HEK293 (cell line): ENCODE results near the gene ERI3.
A peak's percentile ranks its signal among the peaks of the same experiment; 100 is the strongest.

Experiments used
- CTCF ChIA-PET: fragments of 350-600 bp; formaldehyde crosslinking; extraction: SDS; loops from one replicate; lab custom pipeline; 2021; ENCODE audit warnings: antibody characterized with exemption; lab: Yijun Ruan, JAX
- POLR2A ChIA-PET: fragments of 300-600 bp; formaldehyde crosslinking; extraction: SDS; loops from one replicate; lab custom pipeline; 2020; ENCODE audit warnings: antibody characterized with exemption, inconsistent platforms; lab: Yijun Ruan, JAX
- H3K27ac ChIP-seq: fragments of 200-500 bp; sonication (Bioruptor generic); 2 replicates; pipeline ENCODE4 v1.5.1; 2014; ENCODE audit warnings: low read depth, low read length, control low read depth, inconsistent platforms; ENCODE audit errors: extremely low read depth
- H3K36me3 ChIP-seq, 2 experiments: fragments of 200-500 bp in 1 of 2; sonication (Bioruptor generic) in 1 of 2; 1 replicate in 1 of 2; 2 replicates in 1 of 2; pipeline ENCODE4 v1.5.1; 2014 to 2017; ENCODE audit warnings: inconsistent platforms in 2 of 2, low read length in 2 of 2; ENCODE audit not compliant: control insufficient read depth in 2 of 2, insufficient read depth in 1 of 2
- H3K4me1 ChIP-seq: fragments of 200-500 bp; sonication (Bioruptor generic); 2 replicates; pipeline ENCODE4 v1.5.1; 2014; ENCODE audit warnings: mild to moderate bottlenecking, low read length, inconsistent platforms; ENCODE audit not compliant: control insufficient read depth, insufficient read depth
- H3K4me3 ChIP-seq: 2 replicates; pipeline ENCODE4 v1.5.1; 2011; ENCODE audit warnings: low read depth, mild to moderate bottlenecking, control low read depth, low read length, moderate library complexity
- H3K9me3 ChIP-seq: fragments of 200-500 bp; sonication (Bioruptor generic); 2 replicates; pipeline ENCODE4 v1.5.1; 2014; ENCODE audit warnings: low read depth, low read length, inconsistent platforms; ENCODE audit not compliant: control insufficient read depth, insufficient read depth
- FEZF1 ChIP-seq: fragments of 450-650 bp; formaldehyde crosslinking; IDR thresholded peaks from 2 replicates; pipeline ENCODE4 v1.5.1; 2016; ENCODE audit warnings: missing biosample characterization, missing genetic modification characterization
- KLF16 ChIP-seq: fragments of 450-650 bp; formaldehyde crosslinking; IDR thresholded peaks from 2 replicates; pipeline ENCODE4 v1.5.1; 2017; ENCODE audit warnings: missing biosample characterization, missing genetic modification characterization
- KLF9 ChIP-seq: fragments of 450-650 bp; formaldehyde crosslinking; IDR thresholded peaks from 2 replicates; pipeline ENCODE4 v1.5.1; 2016; ENCODE audit warnings: missing biosample characterization, missing genetic modification characterization, low read depth
- REPIN1 ChIP-seq: fragments of 450-650 bp; formaldehyde crosslinking; IDR thresholded peaks from 2 replicates; pipeline ENCODE4 v1.5.1; 2017; ENCODE audit warnings: missing biosample characterization, missing genetic modification characterization, low read depth
- WT1 ChIP-seq: fragments of 450-650 bp; formaldehyde crosslinking; IDR thresholded peaks from 2 replicates; pipeline ENCODE4 v1.5.1; 2016; ENCODE audit warnings: missing biosample characterization, missing genetic modification characterization
- ZNF132 ChIP-seq: fragments of 450-650 bp; formaldehyde crosslinking; IDR thresholded peaks from 2 replicates; pipeline ENCODE4 v1.5.1; 2017; ENCODE audit warnings: missing biosample characterization, missing genetic modification characterization, borderline replicate concordance
- ZNF169 ChIP-seq: fragments of 450-650 bp; formaldehyde crosslinking; IDR thresholded peaks from 2 replicates; pipeline ENCODE4 v1.5.1; 2016; ENCODE audit warnings: missing biosample characterization, missing genetic modification characterization
- ZNF24 ChIP-seq: fragments of 450-650 bp; formaldehyde crosslinking; IDR thresholded peaks from 2 replicates; pipeline ENCODE4 v1.5.1; 2016; ENCODE audit warnings: missing biosample characterization, missing genetic modification characterization
- ZNF266 ChIP-seq: fragments of 450-650 bp; formaldehyde crosslinking; IDR thresholded peaks from 2 replicates; pipeline ENCODE4 v1.5.1; 2016; ENCODE audit warnings: missing biosample characterization, missing genetic modification characterization, low read depth
- ZNF426 ChIP-seq: fragments of 450-650 bp; formaldehyde crosslinking; IDR thresholded peaks from 2 replicates; pipeline ENCODE4 v1.5.1; 2017; ENCODE audit warnings: missing biosample characterization, missing genetic modification characterization, mild to moderate bottlenecking, inconsistent platforms, moderate library complexity
- ZNF510 ChIP-seq: fragments of 450-650 bp; formaldehyde crosslinking; IDR thresholded peaks from 2 replicates; pipeline ENCODE4 v1.5.1; 2018; ENCODE audit warnings: mild to moderate bottlenecking, missing genetic modification characterization, missing biosample characterization; ENCODE audit not compliant: insufficient replicate concordance
- ZNF544 ChIP-seq: fragments of 450-650 bp; formaldehyde crosslinking; IDR thresholded peaks from 2 replicates; pipeline ENCODE4 v1.5.0; 2017; ENCODE audit warnings: missing biosample characterization, missing genetic modification characterization
- ZNF549 ChIP-seq: fragments of 450-650 bp; IDR thresholded peaks from 2 replicates; pipeline ENCODE4 v1.5.1; 2018; ENCODE audit warnings: missing biosample characterization, missing genetic modification characterization, mild to moderate bottlenecking, inconsistent platforms, moderate library complexity
- ZNF610 ChIP-seq: fragments of 450-650 bp; formaldehyde crosslinking; IDR thresholded peaks from 2 replicates; pipeline ENCODE4 v1.5.1; 2016; ENCODE audit warnings: missing biosample characterization, missing genetic modification characterization, borderline replicate concordance
- ZNF621 ChIP-seq: fragments of 450-650 bp; formaldehyde crosslinking; IDR thresholded peaks from 2 replicates; pipeline ENCODE4 v1.5.1; 2017; ENCODE audit warnings: missing biosample characterization, missing genetic modification characterization
- ZNF792 ChIP-seq: fragments of 450-650 bp; formaldehyde crosslinking; IDR thresholded peaks from 2 replicates; pipeline ENCODE4 v1.5.1; 2016; ENCODE audit warnings: missing biosample characterization, missing genetic modification characterization
- ZSCAN16 ChIP-seq: fragments of 450-650 bp; formaldehyde crosslinking; IDR thresholded peaks from 2 replicates; pipeline ENCODE4 v1.5.1; 2016; ENCODE audit warnings: missing biosample characterization, missing genetic modification characterization
- TF ChIP-seq, protein P1 (sequence below): sonication (generic); formaldehyde crosslinking; IDR thresholded peaks from 2 replicates; pipeline ENCODE4 v1.8.1; 2022; ENCODE audit warnings: mild to moderate bottlenecking, moderate library complexity, missing genetic modification reagents
- TF ChIP-seq, protein P2 (sequence below): fragments of 450-650 bp; IDR thresholded peaks from 2 replicates; pipeline ENCODE4 v1.5.1; 2018; ENCODE audit warnings: missing biosample characterization, mild to moderate bottlenecking, missing genetic modification characterization
- TF ChIP-seq, protein P3 (sequence below): fragments of 450-650 bp; formaldehyde crosslinking; IDR thresholded peaks from 2 replicates; pipeline ENCODE4 v1.5.1; 2016; ENCODE audit warnings: missing biosample characterization, missing genetic modification characterization

The ERI3 gene

DNA sequence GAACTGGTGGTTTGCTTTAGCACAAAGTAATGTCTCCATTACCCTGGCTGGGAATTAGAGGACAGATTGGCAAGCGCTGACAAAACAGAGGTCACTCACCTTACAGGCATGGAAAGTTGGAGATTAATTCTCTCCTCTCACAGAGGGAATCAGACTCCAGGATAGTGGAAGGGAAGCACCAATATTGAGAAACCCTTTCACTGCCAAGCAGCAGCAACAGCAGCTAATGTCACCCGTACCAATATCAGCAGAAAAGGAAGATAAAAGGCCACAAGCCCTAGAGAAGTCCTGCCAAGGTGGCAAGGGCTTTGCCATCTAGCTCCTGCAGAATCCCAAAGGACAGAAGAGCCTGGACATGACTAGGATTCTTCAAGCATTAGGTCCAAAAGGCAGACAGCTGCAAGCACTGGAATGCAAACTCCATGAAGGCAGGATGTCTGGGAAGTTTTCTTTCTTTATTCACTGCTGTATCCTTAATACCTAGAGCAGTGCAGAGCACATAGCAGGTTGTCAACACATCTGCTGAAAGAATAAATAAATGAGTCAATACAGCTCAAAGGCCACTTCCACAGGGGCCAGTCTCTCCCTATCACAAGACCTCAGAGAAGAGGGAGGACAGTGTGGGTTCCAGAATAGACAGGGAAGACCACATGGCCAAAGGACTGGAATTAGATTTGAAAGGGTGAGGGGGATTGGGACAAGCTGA, 57.2 kb downstream of the ERI3 start (continued):
- TF ChIP-seq KLF9 (tag by site-specific recombination), result no peak
- TF ChIP-seq ZNF610, result no peak
- TF ChIP-seq ZNF24 (tag by site-specific recombination), result no peak
- TF ChIP-seq ZSCAN16, result no peak
- no peak for TF ChIP-seq ZNF132 (tag by site-specific recombination)
- TF ChIP-seq ZNF169 (tag by site-specific recombination), result no peak
- TF ChIP-seq, protein P1, sequence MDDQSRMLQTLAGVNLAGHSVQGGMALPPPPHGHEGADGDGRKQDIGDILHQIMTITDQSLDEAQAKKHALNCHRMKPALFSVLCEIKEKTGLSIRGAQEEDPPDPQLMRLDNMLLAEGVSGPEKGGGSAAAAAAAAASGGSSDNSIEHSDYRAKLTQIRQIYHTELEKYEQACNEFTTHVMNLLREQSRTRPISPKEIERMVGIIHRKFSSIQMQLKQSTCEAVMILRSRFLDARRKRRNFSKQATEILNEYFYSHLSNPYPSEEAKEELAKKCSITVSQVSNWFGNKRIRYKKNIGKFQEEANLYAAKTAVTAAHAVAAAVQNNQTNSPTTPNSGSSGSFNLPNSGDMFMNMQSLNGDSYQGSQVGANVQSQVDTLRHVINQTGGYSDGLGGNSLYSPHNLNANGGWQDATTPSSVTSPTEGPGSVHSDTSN (CRISPR knock-in tag), result no peak
- TF ChIP-seq ZNF510, result no peak

DNA sequence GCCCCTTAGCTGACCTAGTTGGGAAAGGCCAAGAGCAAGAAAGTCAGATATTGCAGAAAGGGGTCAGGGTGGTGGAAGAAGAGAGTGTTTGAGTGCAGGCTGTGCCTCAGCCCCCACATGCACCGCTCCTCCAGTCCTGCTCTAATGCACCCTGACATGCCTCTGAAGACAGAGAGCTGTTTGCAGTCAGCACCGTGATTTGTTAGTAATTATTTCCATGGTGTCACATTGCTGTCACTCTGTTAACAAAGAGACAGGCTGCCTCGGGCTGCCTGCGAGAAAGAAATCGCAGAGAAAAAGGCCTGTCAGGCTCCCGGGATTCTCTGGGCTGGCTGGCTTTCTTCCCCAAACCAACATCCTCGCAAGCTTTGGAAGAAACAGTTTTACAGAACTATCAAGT, 58.3 kb downstream of the ERI3 start:
- POLR2A ChIA-PET, result no interaction called here
- peaks cover 4 to 95% of the 10 kb centered on the region in 2 experiments; a peak in 2 of 3 replicates for H3K36me3 ChIP-seq
- CTCF ChIA-PET, result no interaction called here
- no peak overlapping the region for H3K4me3 ChIP-seq
- no peaks in the 10 kb centered on the region for H3K4me1 ChIP-seq
- H3K9me3 ChIP-seq, result no peaks in the 10 kb centered on the region
- no peak for TF ChIP-seq KLF16 (tag by site-specific recombination)
- TF ChIP-seq ZNF792 (tag by site-specific recombination), result no peak
- TF ChIP-seq REPIN1, result no peak
- TF ChIP-seq, protein P2, sequence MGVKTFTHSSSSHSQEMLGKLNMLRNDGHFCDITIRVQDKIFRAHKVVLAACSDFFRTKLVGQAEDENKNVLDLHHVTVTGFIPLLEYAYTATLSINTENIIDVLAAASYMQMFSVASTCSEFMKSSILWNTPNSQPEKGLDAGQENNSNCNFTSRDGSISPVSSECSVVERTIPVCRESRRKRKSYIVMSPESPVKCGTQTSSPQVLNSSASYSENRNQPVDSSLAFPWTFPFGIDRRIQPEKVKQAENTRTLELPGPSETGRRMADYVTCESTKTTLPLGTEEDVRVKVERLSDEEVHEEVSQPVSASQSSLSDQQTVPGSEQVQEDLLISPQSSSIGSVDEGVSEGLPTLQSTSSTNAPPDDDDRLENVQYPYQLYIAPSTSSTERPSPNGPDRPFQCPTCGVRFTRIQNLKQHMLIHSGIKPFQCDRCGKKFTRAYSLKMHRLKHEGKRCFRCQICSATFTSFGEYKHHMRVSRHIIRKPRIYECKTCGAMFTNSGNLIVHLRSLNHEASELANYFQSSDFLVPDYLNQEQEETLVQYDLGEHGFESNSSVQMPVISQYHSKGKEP (tag by site-specific recombination), result no peak
- TF ChIP-seq ZNF544 (tag by site-specific recombination), result no peak
- no peak for TF ChIP-seq FEZF1 (tag by site-specific recombination)
- TF ChIP-seq, all 188 proteins: peak for 0
- no peak overlapping the region for H3K27ac ChIP-seq

DNA sequence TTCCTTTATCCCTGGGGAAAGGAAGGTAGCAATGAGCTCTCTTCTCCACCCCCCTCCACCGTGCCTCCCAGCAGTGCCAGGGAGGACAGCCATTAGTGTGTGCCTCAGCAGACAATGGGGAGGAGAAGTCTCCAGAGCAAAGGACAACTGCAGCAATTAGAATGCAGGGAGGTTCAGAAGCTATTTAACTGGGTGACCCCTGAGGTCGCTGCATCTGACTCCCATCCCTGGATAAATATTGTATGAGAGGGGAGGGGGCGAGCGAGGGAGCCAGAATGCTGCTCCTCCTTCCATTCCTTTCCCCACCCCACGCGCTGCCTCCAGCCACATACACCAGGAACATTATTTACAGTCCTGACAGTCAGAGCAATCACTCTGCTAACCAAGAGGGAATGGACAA, 59.0 kb downstream of the ERI3 start:
- POLR2A ChIA-PET, result no interaction called here

DNA sequence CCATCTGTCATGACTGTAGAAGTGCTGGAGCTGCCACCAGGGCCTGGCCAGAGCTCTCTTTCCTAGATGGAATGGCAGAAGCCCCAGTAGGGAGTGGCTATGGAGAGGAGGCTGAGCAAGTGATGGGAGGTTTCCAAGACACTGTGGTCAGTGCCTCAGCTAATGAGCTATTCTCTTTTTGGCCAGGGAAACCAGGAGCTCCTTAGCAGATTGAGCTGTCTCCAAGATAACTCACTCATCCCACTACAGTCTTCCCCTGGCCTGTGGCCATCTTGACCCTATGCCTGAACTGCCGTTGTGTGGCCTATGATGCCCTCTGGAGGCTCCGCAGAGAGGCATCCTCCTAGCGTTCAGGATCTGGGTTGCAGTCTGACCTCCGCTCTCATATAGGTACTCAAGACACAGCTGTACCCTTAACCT, 60.5 kb downstream of the ERI3 start:
- POLR2A ChIA-PET, result no interaction called here
- H3K4me1 ChIP-seq, result no peaks in the 10 kb centered on the region
- no peak overlapping the region for H3K4me3 ChIP-seq
- no peak for TF ChIP-seq ZNF426 (tag by site-specific recombination)
- TF ChIP-seq ZNF621 (tag by site-specific recombination), result no peak
- TF ChIP-seq ZNF549 (tag by site-specific recombination), result no peak
- TF ChIP-seq, protein P3, sequence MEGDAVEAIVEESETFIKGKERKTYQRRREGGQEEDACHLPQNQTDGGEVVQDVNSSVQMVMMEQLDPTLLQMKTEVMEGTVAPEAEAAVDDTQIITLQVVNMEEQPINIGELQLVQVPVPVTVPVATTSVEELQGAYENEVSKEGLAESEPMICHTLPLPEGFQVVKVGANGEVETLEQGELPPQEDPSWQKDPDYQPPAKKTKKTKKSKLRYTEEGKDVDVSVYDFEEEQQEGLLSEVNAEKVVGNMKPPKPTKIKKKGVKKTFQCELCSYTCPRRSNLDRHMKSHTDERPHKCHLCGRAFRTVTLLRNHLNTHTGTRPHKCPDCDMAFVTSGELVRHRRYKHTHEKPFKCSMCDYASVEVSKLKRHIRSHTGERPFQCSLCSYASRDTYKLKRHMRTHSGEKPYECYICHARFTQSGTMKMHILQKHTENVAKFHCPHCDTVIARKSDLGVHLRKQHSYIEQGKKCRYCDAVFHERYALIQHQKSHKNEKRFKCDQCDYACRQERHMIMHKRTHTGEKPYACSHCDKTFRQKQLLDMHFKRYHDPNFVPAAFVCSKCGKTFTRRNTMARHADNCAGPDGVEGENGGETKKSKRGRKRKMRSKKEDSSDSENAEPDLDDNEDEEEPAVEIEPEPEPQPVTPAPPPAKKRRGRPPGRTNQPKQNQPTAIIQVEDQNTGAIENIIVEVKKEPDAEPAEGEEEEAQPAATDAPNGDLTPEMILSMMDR (tag by site-specific recombination), result peak; percentile 75
- no peak overlapping the region for H3K27ac ChIP-seq
- CTCF ChIA-PET, result interaction anchor here (0.7 to 1.9 kb wide), 8 partner anchors 22 to 358 kb away, joined by 3 to 9 read pairs (median 3); no protein-coding TSS in a partner anchor
- no peaks in the 10 kb centered on the region for H3K9me3 ChIP-seq
- H3K36me3 ChIP-seq, result peaks cover 4 to 96% of the 10 kb centered on the region in 2 experiments; a peak in 2 of 3 replicates

More for the DNA sequence above, 59.0 kb downstream of the ERI3 start:
- Histone ChIP-seq H3K27ac (no peak overlapping the region), H3K4me3 (no peak overlapping the region), H3K9me3 (no peaks in the 10 kb centered on the region), H3K4me1 (no peaks in the 10 kb centered on the region), H3K36me3 (peaks cover 4 to 95% of the 10 kb centered on the region in 2 experiments; a peak in 2 of 3 replicates)
- peak; percentile 58; the same call in 1 of the 2 replicates for TF ChIP-seq WT1 (tag by site-specific recombination)
- no peak for TF ChIP-seq ZNF266 (tag by site-specific recombination)
- CTCF ChIA-PET, result interaction anchor here (1.2 to 1.3 kb wide), 2 partner anchors 78 to 204 kb away, joined by 3 to 6 read pairs; no protein-coding TSS in a partner anchor
